C4-2B (cell line): ENCODE measurements around the gene USP48.
A peak's percentile ranks its signal among the peaks of the same experiment; 100 is the strongest.

Experiments used
- H3K27ac ChIP-seq: fragments of 450-650 bp; 2 replicates; pipeline ENCODE4 v1.5.1; 2017
- CTCF ChIP-seq: fragments of 450-650 bp; conservative IDR thresholded peaks from 2 replicates; pipeline ENCODE4 v1.5.1; 2017; ENCODE audit warnings: mild to moderate bottlenecking
- ZFX ChIP-seq: fragments of 450-650 bp; IDR thresholded peaks from 2 replicates; pipeline ENCODE4 v1.6.1; 2017

The USP48 gene

GRCh38 chr1:21663951-21664805, 118.8 kb downstream of the USP48 start:
- TF ChIP-seq ZFX (no peak), CTCF (no peak)
- no peak overlapping the region for H3K27ac ChIP-seq

GRCh38 chr1:21663248-21663950, 119.5 kb downstream of the USP48 start:
- H3K27ac ChIP-seq = no peak overlapping the region
- TF ChIP-seq CTCF = no peak
- TF ChIP-seq ZFX = no peak

GRCh38 chr1:21662426-21663247, 120.3 kb downstream of the USP48 start:
- TF ChIP-seq CTCF = no peak
- no peak for TF ChIP-seq ZFX
- H3K27ac ChIP-seq = no peak overlapping the region

- no peak for TF ChIP-seq CTCF
- no peak for TF ChIP-seq ZFX
- H3K27ac ChIP-seq = no peak overlapping the region
Measured at GRCh38 chr1:21661886-21662285, 121.1 kb downstream of the USP48 start.

GRCh38 chr1:21659924-21660326, 123.0 kb downstream of the USP48 start:
- H3K27ac ChIP-seq = no peak overlapping the region
- TF ChIP-seq ZFX (no peak), CTCF (no peak)

GRCh38 chr1:21659099-21659923, 123.6 kb downstream of the USP48 start:
- TF ChIP-seq CTCF (peak; percentile 88), ZFX (no peak)
- no peak overlapping the region for H3K27ac ChIP-seq
